Mesothelial cell of epicardium (in vitro differentiated cells): ENCODE measurements around the gene SLC1A6. TPM values are rescaled to one million over a fixed set of nuclear protein-coding genes. Genes with fewer than 3 reads are reported as not detected.

ENCODE experiments used
- DNase-seq, 2 experiments: peaks; one replicate each; pipeline ENCODE4 v3.0.0; 2021; ENCODE audit warnings: low spot score in 2 of 2; ENCODE audit not compliant: unreplicated experiment in 2 of 2
- H3K27ac Mint-ChIP-seq: 2 replicates; pipeline ENCODE4 v1.8.0; 2021; ENCODE audit warnings: mixed read lengths
- H3K27me3 Mint-ChIP-seq: 2 replicates; pipeline ENCODE4 v1.8.0; 2021; ENCODE audit warnings: low read depth, mixed read lengths
- H3K36me3 Mint-ChIP-seq: 2 replicates; pipeline ENCODE4 v1.8.0; 2021; ENCODE audit warnings: mixed read lengths
- H3K4me1 Mint-ChIP-seq: 2 replicates; pipeline ENCODE4 v1.8.0; 2021; ENCODE audit warnings: mixed read lengths
- H3K4me3 Mint-ChIP-seq: 2 replicates; pipeline ENCODE4 v1.8.0; 2021; ENCODE audit warnings: mild to moderate bottlenecking, moderate library complexity, mixed read lengths
- H3K9me3 Mint-ChIP-seq: 2 replicates; pipeline ENCODE4 v1.8.0; 2021; ENCODE audit warnings: mixed read lengths
- total RNA-seq: library from RNA; stranded (reverse); gene quantifications from 3 replicates; pipeline ENCODE4 v1.2.1, GENCODE V29; 2021
- TF ChIP-seq, protein P1 (sequence below): fragments of 200-600 bp; sonication (generic); IDR thresholded peaks from one replicate; pipeline ENCODE4 v1.5.0; 2021; ENCODE audit warnings: antibody characterized with exemption; ENCODE audit not compliant: unreplicated experiment

Gene SLC1A6
- total RNA-seq, 1 donor from 2014 or later: 0.42 TPM

DNA sequence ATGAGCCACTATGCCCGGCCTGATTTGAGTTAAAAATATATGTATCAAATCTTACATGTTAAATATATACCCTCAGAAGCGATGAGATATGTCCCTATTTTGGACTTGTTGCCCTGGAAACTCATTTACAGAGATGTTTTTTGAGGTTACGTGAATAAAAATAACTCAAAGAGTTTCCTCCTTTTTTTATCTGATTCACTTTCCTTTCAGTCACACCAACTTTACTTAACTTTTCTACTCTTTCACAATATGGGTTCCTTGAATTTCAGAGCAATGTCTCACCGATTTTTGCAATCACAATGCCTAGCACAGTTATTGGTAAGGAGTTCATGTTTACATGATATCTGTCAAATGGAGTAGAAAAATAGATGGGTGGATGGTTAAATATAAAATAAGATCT is 36.1 kb downstream of the SLC1A6 start:
- peaks cover 48% of the 10 kb centered on the region for H3K9me3 Mint-ChIP-seq
- H3K4me1 Mint-ChIP-seq: no peaks in the 10 kb centered on the region
- TF ChIP-seq, protein P1, sequence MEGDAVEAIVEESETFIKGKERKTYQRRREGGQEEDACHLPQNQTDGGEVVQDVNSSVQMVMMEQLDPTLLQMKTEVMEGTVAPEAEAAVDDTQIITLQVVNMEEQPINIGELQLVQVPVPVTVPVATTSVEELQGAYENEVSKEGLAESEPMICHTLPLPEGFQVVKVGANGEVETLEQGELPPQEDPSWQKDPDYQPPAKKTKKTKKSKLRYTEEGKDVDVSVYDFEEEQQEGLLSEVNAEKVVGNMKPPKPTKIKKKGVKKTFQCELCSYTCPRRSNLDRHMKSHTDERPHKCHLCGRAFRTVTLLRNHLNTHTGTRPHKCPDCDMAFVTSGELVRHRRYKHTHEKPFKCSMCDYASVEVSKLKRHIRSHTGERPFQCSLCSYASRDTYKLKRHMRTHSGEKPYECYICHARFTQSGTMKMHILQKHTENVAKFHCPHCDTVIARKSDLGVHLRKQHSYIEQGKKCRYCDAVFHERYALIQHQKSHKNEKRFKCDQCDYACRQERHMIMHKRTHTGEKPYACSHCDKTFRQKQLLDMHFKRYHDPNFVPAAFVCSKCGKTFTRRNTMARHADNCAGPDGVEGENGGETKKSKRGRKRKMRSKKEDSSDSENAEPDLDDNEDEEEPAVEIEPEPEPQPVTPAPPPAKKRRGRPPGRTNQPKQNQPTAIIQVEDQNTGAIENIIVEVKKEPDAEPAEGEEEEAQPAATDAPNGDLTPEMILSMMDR: no peak

DNA sequence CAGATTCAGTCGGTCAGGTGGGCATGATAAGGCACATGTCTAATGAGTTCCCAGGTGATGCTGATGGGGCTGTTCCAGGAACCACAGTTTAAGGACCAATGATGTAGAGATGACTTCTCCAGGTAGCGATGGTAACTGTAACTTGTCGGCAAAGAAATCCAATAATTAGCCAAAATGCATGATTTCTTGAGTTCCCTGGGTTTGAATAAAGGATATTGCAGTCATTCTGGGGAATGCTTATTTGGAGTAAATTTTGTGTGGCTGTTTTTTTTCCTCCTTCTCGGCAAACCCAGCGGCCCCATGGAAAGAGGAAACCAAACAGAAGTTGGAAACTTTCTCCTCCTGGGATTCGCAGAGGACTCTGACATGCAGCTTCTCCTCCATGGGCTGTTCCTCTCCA is 38.5 kb downstream of the SLC1A6 start, which contains the start of gene OR7C2:
Gene OR7C2 (plus strand): TSS at position 301 of the 400 bp plus-strand sequence. CDS start 0 bp downstream, at position 301.
- Mint-ChIP-seq H3K36me3 (peaks cover 2% of the 10 kb centered on the region), H3K4me1 (no peaks in the 10 kb centered on the region), H3K9me3 (peaks cover 44% of the 10 kb centered on the region), H3K4me3 (no peak within 1 kb of the TSS), H3K27ac (no peak within 1 kb of the TSS), H3K27me3 (no peaks in the 10 kb centered on the region)
- DNase-seq: no peak
- TF ChIP-seq, protein P1: no peak

More for the DNA sequence above, 36.1 kb downstream of the SLC1A6 start:
- DNase-seq: no peak
- H3K27me3 Mint-ChIP-seq: no peaks in the 10 kb centered on the region
- H3K27ac Mint-ChIP-seq: no peak overlapping the region
- peaks cover 2% of the 10 kb centered on the region for H3K36me3 Mint-ChIP-seq
- no peak overlapping the region for H3K4me3 Mint-ChIP-seq

DNA sequence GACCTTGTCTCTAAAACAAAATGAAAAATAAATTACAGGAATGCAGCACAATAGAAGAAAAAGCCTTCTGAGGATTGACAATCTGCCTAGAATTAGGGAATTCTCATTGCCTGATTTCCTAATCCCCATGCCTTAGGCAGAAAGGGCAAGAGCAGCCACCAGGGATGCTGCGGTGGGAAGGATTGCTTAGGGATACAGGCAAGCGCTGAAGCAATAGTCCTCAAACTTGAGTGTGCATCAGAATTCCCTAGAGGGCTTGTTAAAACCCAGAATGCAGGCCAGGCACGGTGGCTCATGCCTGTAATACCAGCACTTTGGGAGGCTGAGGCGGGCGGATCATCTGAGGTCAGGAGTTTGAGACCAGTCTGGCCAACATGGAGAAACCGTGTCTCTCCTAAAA is 39.4 kb downstream of the SLC1A6 start:
- Mint-ChIP-seq H3K4me3 (no peak overlapping the region), H3K4me1 (no peaks in the 10 kb centered on the region), H3K9me3 (peaks cover 44% of the 10 kb centered on the region), H3K36me3 (peaks cover 2% of the 10 kb centered on the region), H3K27ac (no peak overlapping the region), H3K27me3 (no peaks in the 10 kb centered on the region)
- DNase-seq: no peak
- TF ChIP-seq, protein P1: no peak

DNA sequence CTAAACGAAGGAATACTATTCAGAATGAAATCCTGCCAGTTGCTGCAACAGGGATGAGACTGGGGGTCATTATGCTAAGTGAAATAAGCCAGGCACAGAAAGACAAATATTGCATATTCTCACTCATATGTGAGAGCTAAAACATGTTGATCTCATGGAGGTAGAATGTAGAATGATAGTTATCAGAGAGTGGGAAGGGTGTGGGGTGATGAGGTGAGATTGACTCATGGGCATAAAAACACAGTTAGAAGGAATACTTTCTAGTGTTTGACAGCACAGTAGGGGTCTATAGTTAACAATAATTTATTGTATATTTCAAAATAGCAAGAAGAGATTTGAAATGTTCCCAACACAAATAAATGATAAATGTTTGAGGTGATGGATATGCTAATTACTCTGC is 46.2 kb downstream of the SLC1A6 start:
- no peak overlapping the region for H3K27ac Mint-ChIP-seq
- H3K27me3 Mint-ChIP-seq: no peaks in the 10 kb centered on the region
- no peaks in the 10 kb centered on the region for H3K4me1 Mint-ChIP-seq
- TF ChIP-seq, protein P1: no peak
- no peak overlapping the region for H3K4me3 Mint-ChIP-seq
- H3K36me3 Mint-ChIP-seq: no peaks in the 10 kb centered on the region
- H3K9me3 Mint-ChIP-seq: peaks cover 48% of the 10 kb centered on the region
- no peak for DNase-seq

DNA sequence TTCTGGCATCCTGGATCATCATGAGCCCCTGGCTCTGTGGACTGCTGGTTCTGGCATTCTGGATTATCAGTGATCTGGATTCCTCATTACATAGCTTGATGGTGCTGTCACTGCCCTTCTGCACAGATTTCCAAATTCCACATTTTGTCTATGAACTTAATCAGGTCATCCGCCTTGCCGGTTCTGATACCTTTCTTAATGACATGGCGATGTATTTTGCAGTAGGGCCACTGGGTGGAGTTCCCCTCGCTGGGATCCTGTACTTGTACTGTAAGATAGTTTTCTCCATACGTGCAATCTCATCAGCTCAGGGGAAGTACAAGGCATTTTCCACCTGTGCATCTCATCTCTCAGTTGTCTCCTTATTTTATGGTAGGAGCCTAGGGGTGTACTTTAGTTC is 62.8 kb downstream of the SLC1A6 start:
- no peak for DNase-seq
- Mint-ChIP-seq H3K27me3 (no peaks in the 10 kb centered on the region), H3K36me3 (peaks cover 2% of the 10 kb centered on the region), H3K9me3 (peaks cover 76% of the 10 kb centered on the region), H3K27ac (no peak overlapping the region), H3K4me1 (no peaks in the 10 kb centered on the region), H3K4me3 (no peak overlapping the region)
- TF ChIP-seq, protein P1: no peak

DNA sequence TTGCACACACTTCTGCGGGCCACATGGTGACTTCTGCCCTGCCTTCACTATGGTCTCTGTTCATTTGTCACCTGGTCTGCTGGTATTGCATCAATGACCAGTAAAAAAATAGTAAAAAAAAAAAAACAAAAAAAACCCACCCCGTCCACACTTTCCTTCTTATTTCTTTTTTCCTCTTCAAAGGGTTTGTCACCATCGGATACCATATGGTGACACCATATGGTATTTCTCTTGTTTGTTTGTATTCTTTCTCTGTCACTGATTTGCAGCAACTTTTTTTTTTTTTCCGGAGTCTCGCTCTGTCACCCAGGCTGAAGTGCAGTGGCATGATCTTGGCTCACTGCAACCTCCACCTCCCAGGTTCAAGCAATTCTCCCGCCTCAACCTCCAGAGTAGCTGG is 64.5 kb downstream of the SLC1A6 start:
- peaks cover 1% of the 10 kb centered on the region for H3K36me3 Mint-ChIP-seq
- H3K4me3 Mint-ChIP-seq: no peak overlapping the region
- H3K4me1 Mint-ChIP-seq: no peaks in the 10 kb centered on the region
- TF ChIP-seq, protein P1: no peak
- H3K27me3 Mint-ChIP-seq: no peaks in the 10 kb centered on the region
- DNase-seq: no peak
- H3K27ac Mint-ChIP-seq: no peak overlapping the region
- peaks cover 76% of the 10 kb centered on the region for H3K9me3 Mint-ChIP-seq
